Nephron (organoid): ENCODE data around the gene AMPH.

Experiments
- H3K27ac Mint-ChIP-seq, 3 experiments: 2 replicates each; pipeline ENCODE4 v1.8.0; 2020; ENCODE audit warnings: mixed read lengths in 3 of 3, mild to moderate bottlenecking in 2 of 3, moderate library complexity in 1 of 3
- H3K27me3 Mint-ChIP-seq: 2 replicates; pipeline ENCODE4 v1.8.0; 2021; ENCODE audit warnings: low read depth, mild to moderate bottlenecking, moderate library complexity, mixed read lengths
- H3K36me3 Mint-ChIP-seq: 2 replicates; pipeline ENCODE4 v1.8.0; 2020; ENCODE audit warnings: low read depth, mixed read lengths
- H3K4me1 Mint-ChIP-seq: 2 replicates; pipeline ENCODE4 v1.8.0; 2020; ENCODE audit warnings: mixed read lengths
- H3K4me3 Mint-ChIP-seq, 3 experiments: 2 replicates each; pipeline ENCODE4 v1.8.0; 2020; ENCODE audit warnings: mild to moderate bottlenecking in 3 of 3, mixed read lengths in 3 of 3, moderate library complexity in 2 of 3
- H3K9me3 Mint-ChIP-seq: 2 replicates; pipeline ENCODE4 v1.8.0; 2020; ENCODE audit warnings: mixed read lengths
- TF ChIP-seq, protein P1 (sequence below), 3 experiments: fragments of 200-600 bp; sonication (generic); IDR thresholded peaks; one replicate each; pipeline ENCODE4 v1.5.0; 2021; ENCODE audit warnings: antibody characterized with exemption in 3 of 3; ENCODE audit not compliant: unreplicated experiment in 3 of 3

The AMPH gene

DNA sequence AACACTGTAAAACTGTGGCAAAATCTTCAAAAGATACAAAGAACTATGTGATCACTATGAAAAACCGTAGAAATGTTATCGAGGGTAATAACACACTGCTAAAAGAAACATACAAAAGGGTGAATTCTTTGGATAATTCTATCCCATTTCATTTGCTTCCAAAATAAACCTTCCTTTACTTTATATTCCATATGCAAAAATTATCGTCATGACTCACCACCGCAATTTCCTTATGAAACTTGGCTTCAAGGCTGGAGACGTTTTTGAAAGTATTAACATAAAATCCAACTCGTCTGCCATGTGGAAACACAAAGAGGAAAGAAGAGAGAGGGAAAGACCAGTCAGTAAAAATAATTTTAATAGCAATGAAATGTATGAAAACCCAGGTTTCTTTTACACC, 165.2 kb downstream of the AMPH start:
- TF ChIP-seq, protein P1, sequence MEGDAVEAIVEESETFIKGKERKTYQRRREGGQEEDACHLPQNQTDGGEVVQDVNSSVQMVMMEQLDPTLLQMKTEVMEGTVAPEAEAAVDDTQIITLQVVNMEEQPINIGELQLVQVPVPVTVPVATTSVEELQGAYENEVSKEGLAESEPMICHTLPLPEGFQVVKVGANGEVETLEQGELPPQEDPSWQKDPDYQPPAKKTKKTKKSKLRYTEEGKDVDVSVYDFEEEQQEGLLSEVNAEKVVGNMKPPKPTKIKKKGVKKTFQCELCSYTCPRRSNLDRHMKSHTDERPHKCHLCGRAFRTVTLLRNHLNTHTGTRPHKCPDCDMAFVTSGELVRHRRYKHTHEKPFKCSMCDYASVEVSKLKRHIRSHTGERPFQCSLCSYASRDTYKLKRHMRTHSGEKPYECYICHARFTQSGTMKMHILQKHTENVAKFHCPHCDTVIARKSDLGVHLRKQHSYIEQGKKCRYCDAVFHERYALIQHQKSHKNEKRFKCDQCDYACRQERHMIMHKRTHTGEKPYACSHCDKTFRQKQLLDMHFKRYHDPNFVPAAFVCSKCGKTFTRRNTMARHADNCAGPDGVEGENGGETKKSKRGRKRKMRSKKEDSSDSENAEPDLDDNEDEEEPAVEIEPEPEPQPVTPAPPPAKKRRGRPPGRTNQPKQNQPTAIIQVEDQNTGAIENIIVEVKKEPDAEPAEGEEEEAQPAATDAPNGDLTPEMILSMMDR (IDR thresholded peaks at IDR 0.05; ENCODE audit: unreplicated experiment in 3 of 3), result no peak
- H3K4me3 Mint-ChIP-seq, result no peak overlapping the region
- no peak overlapping the region for H3K27ac Mint-ChIP-seq
- peaks cover 3% of the 10 kb centered on the region for H3K9me3 Mint-ChIP-seq
- H3K27me3 Mint-ChIP-seq, result no peaks in the 10 kb centered on the region
- H3K4me1 Mint-ChIP-seq, result no peaks in the 10 kb centered on the region
- no peaks in the 10 kb centered on the region for H3K36me3 Mint-ChIP-seq

DNA sequence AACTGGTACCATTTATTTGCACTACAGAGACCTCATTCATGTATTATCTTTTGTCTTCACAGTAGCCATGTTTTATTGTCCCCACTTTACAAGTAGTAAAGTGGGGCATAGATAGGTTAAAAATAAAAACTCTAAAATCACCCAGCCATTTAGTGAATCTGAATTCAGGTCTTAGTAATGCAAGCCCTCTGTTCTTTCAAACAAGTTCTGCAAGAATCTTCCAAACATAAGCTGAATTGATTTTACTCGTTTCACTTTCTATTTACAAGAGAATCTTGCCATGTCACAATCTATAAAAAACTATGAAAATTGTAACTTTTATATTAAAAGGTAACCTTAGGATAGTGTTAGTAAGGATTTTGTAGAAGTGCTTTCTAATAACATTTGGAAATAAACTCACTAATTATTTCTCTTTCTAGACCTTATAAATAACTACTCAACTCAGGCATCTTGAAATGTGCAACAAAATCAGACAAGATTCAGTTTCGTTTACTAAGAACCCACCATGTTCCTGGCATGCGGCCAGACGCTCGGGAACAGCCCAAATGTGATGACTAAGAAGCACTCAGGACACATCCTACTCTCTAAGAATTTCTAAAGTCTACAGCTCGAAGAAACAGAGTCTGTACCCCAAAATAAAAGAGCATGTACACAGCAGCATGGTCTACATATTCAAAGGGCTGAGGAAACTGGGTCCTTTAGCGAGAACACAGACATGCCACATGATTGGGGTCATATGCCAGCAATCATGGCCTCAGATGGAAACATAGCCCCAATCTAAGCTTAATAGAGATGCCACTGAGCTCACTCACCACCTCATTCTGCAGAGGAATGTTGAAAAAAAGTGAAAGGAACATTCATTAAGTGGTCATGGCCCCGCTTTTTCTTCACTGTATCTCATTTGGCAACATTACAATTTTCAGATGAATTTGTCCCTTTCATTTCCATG, 167.6 kb downstream of the AMPH start:
- Mint-ChIP-seq H3K36me3 (peaks cover 7% of the 10 kb centered on the region), H3K27ac (no peak overlapping the region), H3K27me3 (no peaks in the 10 kb centered on the region), H3K9me3 (peaks cover 13% of the 10 kb centered on the region), H3K4me3 (no peak overlapping the region), H3K4me1 (no peaks in the 10 kb centered on the region)
- TF ChIP-seq, protein P1 (IDR thresholded peaks at IDR 0.05; ENCODE audit: unreplicated experiment in 3 of 3), result no peak

DNA sequence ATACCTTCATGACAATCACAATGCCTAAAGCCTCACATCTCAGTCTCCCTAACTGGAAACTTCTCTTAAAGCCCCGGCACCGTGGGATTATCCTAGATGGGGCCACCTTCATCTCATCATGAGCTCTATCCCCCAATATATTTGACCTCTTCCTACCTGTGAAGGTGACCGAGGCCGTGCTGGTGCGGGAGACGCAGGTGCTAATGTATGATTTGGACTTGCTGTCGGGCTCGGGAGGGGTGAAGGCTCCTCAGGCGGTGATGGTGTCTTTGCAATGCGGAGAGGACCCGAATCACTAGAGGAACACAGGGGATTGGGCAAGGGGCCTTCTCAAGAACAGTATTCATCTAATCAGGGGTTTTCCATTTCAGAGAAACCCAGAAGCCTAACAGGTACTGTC, 168.4 kb downstream of the AMPH start:
- no peaks in the 10 kb centered on the region for H3K4me1 Mint-ChIP-seq
- H3K27me3 Mint-ChIP-seq, result no peaks in the 10 kb centered on the region
- H3K4me3 Mint-ChIP-seq, result no peak overlapping the region
- H3K27ac Mint-ChIP-seq, result no peak overlapping the region
- TF ChIP-seq, protein P1 (IDR thresholded peaks at IDR 0.05; ENCODE audit: unreplicated experiment in 3 of 3), result no peak
- peaks cover 13% of the 10 kb centered on the region for H3K9me3 Mint-ChIP-seq
- peaks cover 7% of the 10 kb centered on the region for H3K36me3 Mint-ChIP-seq

DNA sequence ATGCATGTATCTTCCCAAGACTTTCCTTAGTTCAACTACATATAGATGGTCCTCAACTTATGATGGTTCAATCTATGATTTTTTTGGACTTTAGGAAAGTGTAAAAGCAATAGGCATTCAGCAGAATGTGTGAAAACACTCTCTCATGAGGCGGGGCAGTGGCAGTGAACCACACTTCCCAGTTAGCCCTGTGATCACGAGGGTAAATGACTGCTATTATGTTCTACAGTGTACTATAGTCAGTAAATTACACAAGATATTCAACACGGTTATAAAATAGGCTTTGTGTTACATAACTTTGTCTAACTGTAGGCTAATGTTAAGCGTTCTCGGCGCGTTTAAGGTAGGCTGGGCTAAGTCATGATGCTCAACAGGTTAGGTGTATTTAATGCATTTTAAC, 169.3 kb downstream of the AMPH start:
- peaks cover 7% of the 10 kb centered on the region for H3K36me3 Mint-ChIP-seq
- TF ChIP-seq, protein P1 (IDR thresholded peaks at IDR 0.05; ENCODE audit: unreplicated experiment in 3 of 3), result no peak
- H3K27me3 Mint-ChIP-seq, result no peaks in the 10 kb centered on the region
- H3K27ac Mint-ChIP-seq, result no peak overlapping the region
- peaks cover 13% of the 10 kb centered on the region for H3K9me3 Mint-ChIP-seq
- no peaks in the 10 kb centered on the region for H3K4me1 Mint-ChIP-seq
- no peak overlapping the region for H3K4me3 Mint-ChIP-seq

DNA sequence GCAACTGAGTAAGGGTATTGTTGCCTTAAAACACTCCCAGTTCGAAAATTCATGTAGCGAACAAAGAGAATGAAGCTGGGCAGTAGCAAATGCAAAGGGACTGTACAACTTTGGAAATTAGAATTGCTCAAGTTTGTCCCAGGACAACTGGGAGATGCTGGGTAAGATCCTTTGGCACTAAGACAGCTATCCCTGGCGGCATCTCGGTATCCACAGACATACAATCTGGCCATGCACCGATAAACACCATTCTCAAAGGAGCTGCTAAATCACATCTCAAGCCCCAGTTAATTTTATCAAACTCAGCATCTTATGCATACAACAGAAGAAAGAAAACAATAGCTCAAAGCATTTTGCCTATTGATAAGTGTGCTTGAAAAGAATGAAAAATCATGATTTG, 177.3 kb downstream of the AMPH start:
- peaks cover 5% of the 10 kb centered on the region for H3K27me3 Mint-ChIP-seq
- peak overlapping the region in 1 of 3 experiments; percentile 63 for H3K27ac Mint-ChIP-seq
- peaks cover 1% of the 10 kb centered on the region for H3K9me3 Mint-ChIP-seq
- no peak overlapping the region for H3K4me3 Mint-ChIP-seq
- H3K36me3 Mint-ChIP-seq, result peaks cover 1% of the 10 kb centered on the region
- TF ChIP-seq, protein P1 (IDR thresholded peaks at IDR 0.05; ENCODE audit: unreplicated experiment in 3 of 3), result no peak
- H3K4me1 Mint-ChIP-seq, result peaks cover 21% of the 10 kb centered on the region

DNA sequence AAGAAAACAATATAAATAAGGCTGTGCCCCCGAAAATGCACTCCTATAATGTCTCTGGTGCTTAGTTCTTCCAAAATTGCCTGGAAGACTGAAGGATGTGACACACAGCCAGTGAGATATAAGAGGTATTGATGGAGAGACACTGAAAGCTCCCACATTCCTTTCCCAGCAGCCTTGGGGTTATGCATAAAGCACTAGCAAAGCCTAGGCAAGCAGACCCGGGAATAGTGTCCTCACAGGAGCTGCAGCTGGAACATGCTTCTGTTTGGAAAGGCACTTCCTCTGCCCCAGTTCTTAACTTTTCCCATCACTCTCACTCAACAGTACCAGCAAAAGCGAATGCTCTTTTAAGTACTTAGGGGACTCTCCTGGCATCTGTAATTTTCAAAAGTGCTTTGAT, 178.0 kb downstream of the AMPH start:
- peak overlapping the region; percentile 19 to 74 (median 63) for H3K27ac Mint-ChIP-seq
- peaks cover 5% of the 10 kb centered on the region for H3K27me3 Mint-ChIP-seq
- TF ChIP-seq, protein P1 (IDR thresholded peaks at IDR 0.05; ENCODE audit: unreplicated experiment in 3 of 3), result no peak
- no peaks in the 10 kb centered on the region for H3K36me3 Mint-ChIP-seq
- H3K4me1 Mint-ChIP-seq, result peaks cover 21% of the 10 kb centered on the region
- H3K9me3 Mint-ChIP-seq, result no peaks in the 10 kb centered on the region
- H3K4me3 Mint-ChIP-seq, result no peak overlapping the region
